PC-9 (cell line): ENCODE results near the gene PHRF1. TPM values are rescaled to one million over a fixed set of nuclear protein-coding genes. Genes with fewer than 3 reads are reported as not detected.

Experiments used
- BruUV-seq: library from RNA; stranded (reverse); fragments of 400-500 nt; replicated peaks from 2 replicates; lab custom pipeline; 2021; lab: Mats Ljungman, UMichigan
- CTCF ChIA-PET: fragments of 300-600 bp; sonication (Branson Sonifier 250); formaldehyde crosslinking; loops from one replicate; lab custom pipeline; 2022; ENCODE audit warnings: antibody characterized with exemption; lab: Charles Lee
- POLR2A ChIA-PET: fragments of 300-600 bp; sonication (Branson Sonifier 250); formaldehyde crosslinking; loops from one replicate; lab custom pipeline; 2022; ENCODE audit warnings: antibody characterized with exemption; ENCODE audit not compliant: unreplicated experiment; lab: Charles Lee
- DNase-seq, 2 experiments: peaks; one replicate each; pipeline versions ENCODE4 v3.0.0 to v3.0.0-alpha.2; 2015 to 2022; ENCODE audit warnings: mixed read lengths in 1 of 2
- H2AFZ ChIP-seq: fragments of 200-600 bp; sonication (generic); 2 replicates; pipeline ENCODE4 v1.8.1; 2017; ENCODE audit warnings: antibody characterized with exemption
- H3F3A ChIP-seq: fragments of 200-600 bp; sonication (generic); 2 replicates; pipeline ENCODE4 v1.8.1; 2017; ENCODE audit warnings: antibody characterized with exemption, mild to moderate bottlenecking, low read depth; ENCODE audit not compliant: insufficient read depth
- H3K27ac ChIP-seq: fragments of 200-600 bp; sonication (generic); 2 replicates; pipeline ENCODE4 v1.6.1; 2016; ENCODE audit warnings: mixed run types
- H3K27me3 ChIP-seq: fragments of 200-600 bp; sonication (generic); 2 replicates; pipeline ENCODE4 v1.6.1; 2016; ENCODE audit warnings: low read depth, mixed run types; ENCODE audit not compliant: insufficient read depth
- H3K36me3 ChIP-seq: fragments of 200-600 bp; sonication (generic); 2 replicates; pipeline ENCODE4 v1.6.1; 2016; ENCODE audit warnings: low read depth, mixed run types
- H3K4me1 ChIP-seq: fragments of 200-600 bp; sonication (generic); replicated peaks from 2 replicates; pipeline ENCODE4 v1.6.1; 2016; ENCODE audit warnings: mixed run types; ENCODE audit not compliant: insufficient read depth
- H3K4me2 ChIP-seq: fragments of 200-600 bp; sonication (generic); 2 replicates; pipeline ENCODE4 v1.6.1; 2017; ENCODE audit warnings: mixed run types
- H3K4me3 ChIP-seq: fragments of 200-600 bp; sonication (generic); 2 replicates; pipeline ENCODE4 v1.6.1; 2016; ENCODE audit warnings: mixed run types
- H3K79me2 ChIP-seq: fragments of 200-600 bp; sonication (generic); 2 replicates; pipeline ENCODE4 v1.6.1; 2017; ENCODE audit warnings: low read depth, mixed run types
- H3K9me2 ChIP-seq: fragments of 200-600 bp; sonication (generic); 2 replicates; pipeline ENCODE4 v1.8.1; 2017; ENCODE audit warnings: mild to moderate bottlenecking; ENCODE audit not compliant: insufficient read depth
- H3K9me3 ChIP-seq: fragments of 200-600 bp; sonication (generic); 2 replicates; pipeline ENCODE4 v1.8.1; 2016; ENCODE audit warnings: low read depth; ENCODE audit not compliant: insufficient read depth
- H4K20me1 ChIP-seq: fragments of 200-600 bp; sonication (generic); 2 replicates; pipeline ENCODE4 v1.8.1; 2017; ENCODE audit not compliant: insufficient read depth
- EZH2 ChIP-seq: fragments of 200-600 bp; sonication (generic); IDR thresholded peaks from 2 replicates; pipeline ENCODE4 v1.8.0; 2017; ENCODE audit warnings: antibody characterized with exemption, low read depth
- intact Hi-C: fragments of 100-400 bp; cut with micrococcal nuclease; formaldehyde crosslinking; loops from one replicate; pipeline ENCODE4 v1.10.0; 2022; ENCODE audit not compliant: unreplicated experiment
- total RNA-seq: library from RNA; stranded (reverse); gene quantifications from 2 replicates; pipeline ENCODE4 v1.2.3, GENCODE V29; 2021
- TF ChIP-seq, protein P1 (sequence below): fragments of 200-600 bp; sonication (generic); conservative IDR thresholded peaks from 2 replicates; pipeline ENCODE4 v1.6.1; 2017; ENCODE audit warnings: mixed run types, antibody characterized with exemption, mild to moderate bottlenecking, moderate library complexity

The PHRF1 gene
- total RNA-seq, 1 experiment from 2014 or later = 21.7 TPM

DNA sequence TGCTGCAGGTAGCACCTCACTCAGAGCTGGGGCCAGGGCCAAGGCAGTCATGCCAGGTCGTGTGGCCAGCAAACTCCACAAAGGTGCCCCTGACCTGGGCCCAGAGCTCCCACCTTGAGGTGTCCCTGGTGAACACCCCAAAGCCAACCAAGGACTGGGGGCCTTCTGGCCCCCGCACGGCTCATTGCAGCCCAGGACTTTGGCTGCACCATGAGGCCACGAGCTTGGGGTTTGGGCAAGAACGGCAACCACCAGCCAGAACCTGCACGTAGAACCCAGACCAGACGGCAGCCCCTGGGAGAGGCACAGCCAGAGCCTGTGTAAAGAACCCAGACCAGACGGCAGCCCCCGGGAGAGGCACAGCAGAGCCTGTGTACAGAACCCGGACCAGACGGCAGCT lies 31.1 kb upstream of the PHRF1 start:
- POLR2A ChIA-PET = no interaction called here
- TF ChIP-seq, protein P1, sequence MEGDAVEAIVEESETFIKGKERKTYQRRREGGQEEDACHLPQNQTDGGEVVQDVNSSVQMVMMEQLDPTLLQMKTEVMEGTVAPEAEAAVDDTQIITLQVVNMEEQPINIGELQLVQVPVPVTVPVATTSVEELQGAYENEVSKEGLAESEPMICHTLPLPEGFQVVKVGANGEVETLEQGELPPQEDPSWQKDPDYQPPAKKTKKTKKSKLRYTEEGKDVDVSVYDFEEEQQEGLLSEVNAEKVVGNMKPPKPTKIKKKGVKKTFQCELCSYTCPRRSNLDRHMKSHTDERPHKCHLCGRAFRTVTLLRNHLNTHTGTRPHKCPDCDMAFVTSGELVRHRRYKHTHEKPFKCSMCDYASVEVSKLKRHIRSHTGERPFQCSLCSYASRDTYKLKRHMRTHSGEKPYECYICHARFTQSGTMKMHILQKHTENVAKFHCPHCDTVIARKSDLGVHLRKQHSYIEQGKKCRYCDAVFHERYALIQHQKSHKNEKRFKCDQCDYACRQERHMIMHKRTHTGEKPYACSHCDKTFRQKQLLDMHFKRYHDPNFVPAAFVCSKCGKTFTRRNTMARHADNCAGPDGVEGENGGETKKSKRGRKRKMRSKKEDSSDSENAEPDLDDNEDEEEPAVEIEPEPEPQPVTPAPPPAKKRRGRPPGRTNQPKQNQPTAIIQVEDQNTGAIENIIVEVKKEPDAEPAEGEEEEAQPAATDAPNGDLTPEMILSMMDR = no peak
- no peak for TF ChIP-seq EZH2
- no peak overlapping the region for H3K27ac ChIP-seq

DNA sequence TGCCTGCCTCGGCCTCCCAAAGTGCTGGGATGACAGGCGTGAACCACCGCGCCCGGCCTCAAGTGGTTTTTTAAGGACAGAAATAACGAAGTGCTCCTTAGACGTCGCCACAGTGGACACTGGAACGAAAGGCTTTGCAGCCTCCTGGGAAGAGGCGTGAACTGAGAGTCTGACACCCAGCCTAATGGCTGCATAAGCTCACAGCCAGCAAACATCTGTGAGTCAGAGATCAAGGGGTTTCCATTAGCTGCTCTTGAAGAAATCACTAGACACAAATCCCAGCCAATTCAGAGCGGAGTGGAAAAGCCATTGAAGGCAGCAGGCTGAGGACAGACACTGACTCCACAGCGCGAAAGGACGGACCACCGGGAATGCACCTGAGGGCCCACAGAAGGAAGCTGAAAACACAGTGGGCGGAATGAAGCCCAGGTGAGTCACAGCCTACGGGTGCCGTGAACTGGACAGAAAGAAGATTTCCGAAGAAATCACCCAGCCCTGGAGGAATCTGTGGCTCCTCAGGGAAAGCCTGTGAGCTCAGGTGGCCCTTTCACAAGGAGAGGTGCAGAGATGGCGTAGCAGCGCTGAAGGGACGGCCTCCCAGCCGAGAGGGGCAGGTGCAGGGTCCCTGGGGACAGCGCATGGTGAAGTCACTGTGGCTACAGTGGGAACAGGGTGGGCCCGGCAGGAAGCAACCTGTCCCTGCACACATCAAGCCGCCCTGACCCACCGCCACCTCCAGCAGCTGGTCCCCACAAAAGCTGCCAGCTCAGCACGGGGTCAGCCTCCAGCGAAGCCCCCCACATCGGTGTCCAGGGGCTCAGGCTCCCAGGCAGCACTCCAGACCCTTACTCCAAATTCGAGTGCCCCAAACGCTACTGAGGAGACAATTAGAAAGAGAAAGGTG lies 27.3 kb upstream of the PHRF1 start:
- Histone ChIP-seq H4K20me1 (no peaks in the 10 kb centered on the region), H3K9me3 (no peaks in the 10 kb centered on the region), H3K27me3 (no peaks in the 10 kb centered on the region), H3F3A (no peaks in the 10 kb centered on the region), H3K79me2 (no peaks in the 10 kb centered on the region), H3K36me3 (no peaks in the 10 kb centered on the region), H3K4me1 (no peaks in the 10 kb centered on the region), H3K4me3 (no peak overlapping the region), H3K4me2 (no peak overlapping the region), H3K9me2 (no peaks in the 10 kb centered on the region), H2AFZ (no peak overlapping the region), H3K27ac (no peak overlapping the region)
- DNase-seq = no peak
- intact Hi-C loops = no loop called here
- TF ChIP-seq, protein P1 = no peak
- TF ChIP-seq EZH2 = no peak
- POLR2A ChIA-PET = no interaction called here
- no TSS peak for BruUV-seq
- CTCF ChIA-PET = no interaction called here

More for the DNA sequence above, 31.1 kb upstream of the PHRF1 start:
- CTCF ChIA-PET = no interaction called here
- H3K4me2 ChIP-seq = no peak overlapping the region
- H3K9me3 ChIP-seq = no peaks in the 10 kb centered on the region
- intact Hi-C loops = no loop called here
- no peaks in the 10 kb centered on the region for H3K4me1 ChIP-seq
- no peak for DNase-seq
- H3K4me3 ChIP-seq = no peak overlapping the region
- H3K9me2 ChIP-seq = no peaks in the 10 kb centered on the region
- no peaks in the 10 kb centered on the region for H3F3A ChIP-seq
- no peak overlapping the region for H2AFZ ChIP-seq
- no peaks in the 10 kb centered on the region for H3K79me2 ChIP-seq
- H3K27me3 ChIP-seq = no peaks in the 10 kb centered on the region
- H4K20me1 ChIP-seq = no peaks in the 10 kb centered on the region
- no TSS peak for BruUV-seq
- no peaks in the 10 kb centered on the region for H3K36me3 ChIP-seq

DNA sequence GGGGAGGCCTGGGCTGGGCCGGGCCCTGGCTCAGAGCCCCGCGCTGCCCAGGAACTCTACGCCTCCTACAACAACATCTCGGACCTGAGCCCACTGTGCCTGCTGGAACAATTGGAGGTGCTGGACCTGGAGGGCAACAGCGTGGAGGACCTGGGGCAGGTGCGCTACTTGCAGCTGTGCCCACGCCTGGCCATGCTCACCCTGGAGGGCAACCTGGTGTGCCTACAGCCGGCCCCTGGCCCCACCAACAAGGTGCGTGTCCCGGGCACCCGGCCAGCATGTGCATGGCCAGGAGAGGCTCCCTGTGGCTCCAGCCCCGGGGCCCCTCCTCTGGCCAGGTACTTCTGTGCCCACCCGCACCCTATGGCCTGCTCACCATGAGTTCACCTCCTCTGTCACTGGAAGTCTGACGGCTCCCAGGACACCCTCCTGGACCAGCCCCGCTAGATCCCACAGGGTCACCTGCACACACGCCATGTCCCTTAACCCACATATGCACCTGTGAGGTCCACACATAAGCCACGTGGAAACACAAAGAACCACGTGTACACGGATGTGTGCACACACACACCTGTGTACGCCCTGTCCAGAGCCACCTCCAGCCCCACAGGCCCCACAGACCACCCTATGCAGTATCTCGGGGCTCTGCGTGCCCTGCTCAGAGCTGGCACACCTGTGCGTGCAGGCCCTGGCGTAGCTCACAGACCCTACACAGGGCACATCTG lies 26.1 kb upstream of the PHRF1 start:
- POLR2A ChIA-PET = no interaction called here
- no peak overlapping the region for H3K4me3 ChIP-seq
- H3K9me2 ChIP-seq = no peaks in the 10 kb centered on the region
- no peak overlapping the region for H2AFZ ChIP-seq
- H3F3A ChIP-seq = no peaks in the 10 kb centered on the region
- H4K20me1 ChIP-seq = no peaks in the 10 kb centered on the region
- BruUV-seq = no TSS peak
- no peaks in the 10 kb centered on the region for H3K9me3 ChIP-seq
- H3K79me2 ChIP-seq = no peaks in the 10 kb centered on the region
- H3K36me3 ChIP-seq = no peaks in the 10 kb centered on the region
- intact Hi-C loops = no loop called here
- no peak for DNase-seq
- TF ChIP-seq, protein P1 = no peak
- no peak for TF ChIP-seq EZH2
- H3K27me3 ChIP-seq = no peaks in the 10 kb centered on the region
- H3K27ac ChIP-seq = no peak overlapping the region
- H3K4me2 ChIP-seq = no peak overlapping the region
- CTCF ChIA-PET = no interaction called here
- H3K4me1 ChIP-seq = no peaks in the 10 kb centered on the region
